ENCODE data around the gene ZDHHC14.
"Not testable (repeated sequence)": the region's sequence is repeated elsewhere in the genome, so short reads cannot be mapped to it uniquely, and the experiment has no call there.

ZDHHC14 gene

GRCh38 chr6:157381631-157382621 is 936 bp downstream of the ZDHHC14 start:
- DNase-seq: peak; percentile 61

DNA sequence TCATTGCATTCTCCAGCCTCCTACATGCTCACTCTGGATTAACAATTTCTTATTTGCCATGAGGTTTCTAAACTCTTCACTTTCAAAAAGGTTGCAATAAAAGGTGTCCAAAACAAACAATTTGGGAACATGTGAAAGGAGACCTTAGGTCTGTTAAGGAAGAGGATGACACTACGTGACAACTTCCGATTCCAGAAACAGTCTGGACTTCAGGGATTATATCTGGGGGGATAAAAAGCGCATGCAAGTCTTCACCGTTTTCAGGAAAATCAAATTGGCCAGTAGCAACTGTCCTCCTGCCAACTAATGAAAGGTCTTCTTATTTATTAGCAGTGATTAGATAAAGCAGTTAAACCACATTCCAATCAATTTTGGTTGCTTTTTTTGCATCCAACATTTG is 1.8 kb downstream of the ZDHHC14 start:
- no peak for DNase-seq

- no peak for DNase-seq
Observed at GRCh38 chr6:157383471-157383870, 2.5 kb downstream of the ZDHHC14 start.

DNA sequence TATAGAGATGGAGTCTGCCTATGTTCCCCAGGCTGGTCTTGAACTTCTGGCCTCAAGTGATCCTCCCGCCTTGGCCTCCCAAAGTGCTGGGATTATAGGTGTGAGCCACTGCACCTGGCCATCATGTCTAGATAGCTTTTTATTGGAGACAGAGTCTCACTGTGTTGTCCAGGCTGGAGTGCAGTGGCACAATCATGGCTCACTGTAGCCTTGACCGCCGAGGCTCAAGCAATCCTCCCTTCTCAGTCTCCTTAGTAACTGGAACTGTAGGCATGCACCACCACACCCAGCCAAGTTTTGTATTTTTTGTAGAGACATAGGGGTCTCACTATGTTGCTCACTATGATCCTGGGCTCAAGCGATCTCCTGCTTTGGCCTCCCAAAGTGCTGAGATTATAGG is 4.0 kb downstream of the ZDHHC14 start:
- not testable (repeated sequence) for DNase-seq

DNA sequence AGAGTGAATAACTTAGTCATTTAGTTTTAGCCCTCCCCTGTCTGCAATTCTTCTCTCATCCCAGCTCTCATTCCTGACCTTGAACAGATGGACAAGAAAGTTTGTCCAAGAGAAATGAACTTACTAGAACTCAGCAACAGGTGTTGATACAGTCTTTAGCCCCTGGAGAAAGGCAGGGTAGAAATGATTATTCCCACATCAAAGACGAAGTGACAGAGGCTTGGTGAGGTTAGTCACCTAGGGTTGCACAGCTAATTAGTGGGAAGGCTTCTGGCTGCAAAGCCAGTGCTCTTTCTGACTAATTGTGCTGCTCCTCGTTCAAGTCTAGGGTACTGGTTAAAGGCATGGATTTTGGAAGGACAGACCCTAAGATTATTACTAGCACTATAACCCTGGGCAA is 4.5 kb downstream of the ZDHHC14 start:
- no peak for DNase-seq

- DNase-seq: no peak
Observed at GRCh38 chr6:157386023-157386422, 5.0 kb downstream of the ZDHHC14 start.

DNA sequence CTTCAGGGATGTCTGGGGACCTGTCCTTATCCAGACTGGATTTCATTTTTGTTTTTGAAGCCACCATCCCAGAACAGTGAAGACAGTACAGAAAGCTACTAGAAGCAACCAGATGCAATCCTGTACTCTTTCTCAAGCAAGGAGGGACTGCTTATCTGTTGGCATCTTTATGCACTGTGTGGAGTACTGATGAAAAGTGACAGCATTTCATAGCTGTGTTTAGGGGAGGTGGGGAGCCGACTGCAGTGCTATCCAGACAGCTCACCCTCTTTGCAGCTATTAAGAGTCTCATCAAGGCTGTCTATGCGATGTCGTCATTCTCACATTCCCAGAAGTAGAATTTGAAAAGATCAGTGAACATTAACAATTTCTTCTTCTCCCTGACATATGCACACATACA is 5.5 kb downstream of the ZDHHC14 start:
- DNase-seq: no peak

- DNase-seq: no peak
Observed at GRCh38 chr6:157388924-157389323, 7.9 kb downstream of the ZDHHC14 start.

- DNase-seq: no peak
Observed at GRCh38 chr6:157390273-157391060, 9.5 kb downstream of the ZDHHC14 start.

GRCh38 chr6:157392927-157393668 is 12.1 kb downstream of the ZDHHC14 start:
- peak; percentile 15 for DNase-seq

DNA sequence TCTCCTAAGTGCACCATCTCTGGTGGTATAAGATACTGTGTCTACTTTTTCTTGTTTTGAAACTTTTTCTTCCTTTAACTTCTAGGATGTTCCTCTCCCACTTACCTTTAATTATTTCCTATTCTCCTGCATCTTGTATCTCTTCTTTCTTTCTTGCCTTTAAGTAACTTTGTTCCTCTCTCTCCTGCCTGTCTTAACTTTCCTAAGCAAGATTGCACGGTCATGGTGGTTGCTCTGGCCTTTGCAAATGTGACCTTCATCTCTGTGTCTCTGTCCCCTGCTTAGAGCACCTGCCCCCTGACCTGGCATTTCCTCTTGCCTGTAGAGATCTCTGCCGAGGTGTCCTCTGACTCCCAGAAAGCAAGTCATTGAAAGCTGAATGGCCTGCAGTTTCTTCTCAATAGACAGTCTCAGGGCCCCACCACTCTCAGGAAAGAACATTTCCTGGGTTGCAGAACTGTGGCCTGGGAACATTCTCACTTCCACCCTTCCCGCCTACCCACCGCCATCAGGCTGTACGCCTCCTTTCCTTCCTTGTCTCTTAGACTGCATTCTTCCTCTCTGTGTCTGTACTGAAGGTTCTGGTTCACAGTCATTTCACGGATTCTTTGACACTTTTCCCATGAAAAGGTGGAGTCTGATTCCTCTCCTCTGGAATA is 12.8 kb downstream of the ZDHHC14 start:
- no peak for DNase-seq

DNA sequence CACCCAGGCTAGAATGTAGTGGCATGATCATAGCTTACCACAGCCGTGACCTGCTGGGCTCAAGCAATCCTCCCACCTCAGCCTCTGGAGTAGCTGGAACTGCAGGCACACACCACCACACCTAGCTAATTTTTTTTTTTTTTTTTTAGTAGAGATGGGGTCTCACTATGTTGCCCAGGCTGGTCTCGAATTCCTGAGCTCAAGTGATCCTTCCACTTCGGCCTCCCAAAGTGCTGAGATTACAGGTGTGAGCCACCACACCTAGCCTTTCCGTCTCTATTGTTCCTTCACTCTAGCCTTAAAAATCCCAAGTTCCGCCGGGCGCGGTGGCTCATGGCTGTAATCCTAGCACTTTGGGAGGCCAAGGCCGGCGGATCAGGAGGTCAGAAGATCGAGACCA is 14.2 kb downstream of the ZDHHC14 start:
- DNase-seq: not testable (repeated sequence)

- no peak for DNase-seq
Observed at GRCh38 chr6:157396026-157396425, 15.0 kb downstream of the ZDHHC14 start.

DNA sequence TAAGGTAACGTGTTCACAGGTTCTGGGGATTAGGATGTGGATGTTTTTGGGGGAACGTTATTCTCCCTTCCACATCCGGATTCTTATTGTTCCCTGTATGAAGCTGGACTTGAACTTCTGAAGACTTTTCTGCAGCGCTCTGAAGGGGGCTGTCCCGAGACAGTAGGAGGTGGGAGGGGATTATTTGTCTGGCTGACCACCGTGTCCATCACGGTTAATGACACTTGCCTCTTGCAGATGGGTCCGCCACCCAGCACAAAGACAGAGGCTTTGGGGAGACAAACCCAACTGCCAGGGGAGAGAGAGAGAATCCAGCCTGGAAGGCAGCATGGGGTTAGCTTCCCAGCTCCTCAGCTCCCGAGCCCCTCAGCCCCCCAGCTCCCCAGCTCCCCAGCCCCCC is 16.7 kb downstream of the ZDHHC14 start:
- no peak for DNase-seq

DNA sequence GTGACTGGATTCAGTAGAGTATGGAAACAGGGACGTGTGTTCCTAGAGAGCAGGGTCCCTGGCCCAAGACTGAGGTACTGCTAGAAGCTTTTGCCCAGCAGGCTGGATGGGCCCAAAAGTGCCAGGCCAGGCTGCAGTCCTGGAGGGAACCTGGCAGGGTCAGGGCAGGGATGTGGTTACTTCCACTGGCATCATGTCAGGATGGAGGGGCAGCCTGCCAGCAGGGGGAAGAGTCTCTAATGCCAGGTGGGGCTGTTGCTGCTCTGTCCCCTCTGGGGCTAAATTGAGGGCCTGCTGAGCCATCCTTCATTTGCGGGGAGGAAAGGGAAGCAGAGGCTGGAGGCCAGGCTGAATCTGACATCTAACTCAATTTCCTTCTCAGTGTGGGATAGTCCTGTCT is 17.2 kb downstream of the ZDHHC14 start:
- DNase-seq: no peak

GRCh38 chr6:157400676-157401075 is 19.7 kb downstream of the ZDHHC14 start:
- DNase-seq: no peak

DNA sequence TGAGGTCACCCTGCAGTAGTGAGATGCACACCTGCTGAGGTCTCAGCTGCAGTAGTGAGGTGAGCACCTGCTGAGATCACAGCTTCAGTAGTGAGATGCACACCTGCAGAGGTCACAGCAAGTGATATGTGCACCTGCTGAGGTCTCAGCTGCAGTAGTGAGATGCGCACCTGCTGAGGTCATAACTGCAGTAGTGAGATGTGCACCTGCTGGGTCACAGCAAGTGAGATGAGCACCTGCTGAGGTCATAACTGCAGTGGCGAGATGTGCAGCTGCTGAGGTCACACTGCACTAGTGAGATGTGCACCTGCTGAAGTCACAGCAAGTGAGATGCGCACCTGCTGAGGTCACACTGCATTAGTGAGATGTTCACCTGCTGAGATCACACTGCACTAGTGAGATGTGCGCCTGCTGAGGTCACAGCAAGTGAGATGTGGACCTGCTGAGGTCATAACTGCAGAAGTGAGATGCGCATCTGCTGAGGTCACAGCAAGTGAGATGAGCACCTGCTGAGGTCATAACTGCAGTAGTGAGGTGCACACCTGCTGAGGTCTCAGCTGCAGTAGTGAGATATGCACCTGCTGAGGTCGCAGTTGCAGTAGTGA is 20.8 kb downstream of the ZDHHC14 start:
- DNase-seq: no peak

DNA sequence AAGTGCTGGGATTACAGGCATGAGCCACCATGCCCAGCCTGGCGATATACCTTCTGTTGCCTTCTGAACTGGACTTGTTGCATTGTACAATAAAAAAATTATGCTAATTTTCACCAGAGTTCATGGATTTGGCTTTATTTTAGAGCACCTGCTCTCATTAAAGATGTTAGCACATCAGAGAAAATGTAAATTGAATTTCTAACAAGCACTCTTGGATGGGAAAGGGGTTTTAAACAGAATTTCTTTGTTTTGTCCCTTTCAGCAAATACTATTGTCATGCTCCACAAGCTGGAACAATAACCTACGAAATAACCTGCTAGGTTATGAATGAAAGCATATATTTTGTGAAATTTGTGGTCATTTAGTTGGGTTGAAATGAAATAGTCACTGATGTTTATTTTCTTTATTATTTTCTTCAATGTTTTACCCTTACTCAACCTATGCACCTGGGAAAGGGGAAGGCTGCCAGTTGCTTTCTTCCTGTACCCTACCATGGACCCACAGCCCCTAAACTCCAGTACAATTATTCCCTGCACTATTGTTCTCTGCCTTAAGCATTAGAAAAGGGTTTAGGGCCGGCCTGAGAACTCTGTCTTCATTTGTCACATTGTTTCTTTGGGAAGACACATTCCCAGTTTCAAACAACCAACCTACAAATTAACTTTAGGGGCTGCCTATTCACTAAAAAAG is 22.2 kb downstream of the ZDHHC14 start:
- no peak for DNase-seq

DNA sequence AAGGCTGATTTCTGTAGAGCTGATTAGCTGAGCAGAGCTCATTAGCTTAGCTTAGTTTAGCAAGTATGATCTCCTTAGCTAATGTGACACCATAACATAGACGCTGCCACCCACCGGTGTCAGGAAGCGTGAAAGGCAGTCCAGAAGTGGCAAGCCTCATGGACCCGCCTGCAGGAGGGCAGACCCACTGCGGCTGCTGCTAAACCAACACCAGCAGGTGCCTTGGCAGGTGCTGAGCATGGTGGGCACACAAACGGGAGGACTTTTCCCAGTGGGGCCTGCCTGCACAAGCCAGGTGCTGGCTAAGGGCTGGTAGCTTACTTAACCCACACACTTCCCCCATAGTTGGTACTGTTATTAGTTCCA is 22.7 kb downstream of the ZDHHC14 start:
- peak; percentile 77 for DNase-seq

GRCh38 chr6:157405986-157406385 is 25.0 kb downstream of the ZDHHC14 start:
- no peak for DNase-seq

GRCh38 chr6:157406661-157407060 is 25.7 kb downstream of the ZDHHC14 start:
- no peak for DNase-seq

GRCh38 chr6:157407646-157408045 is 26.7 kb downstream of the ZDHHC14 start:
- DNase-seq: no peak
